Erythroblast (primary cell): ENCODE measurements around the gene TRIM25.

Experiments
- GATA1 ChIP-seq: IDR thresholded peaks from 2 replicates; pipeline ENCODE4 v1.6.1; 2011; ENCODE audit warnings: low read depth, mild to moderate bottlenecking, control low read depth, low read length, moderate library complexity
- POLR2A ChIP-seq: IDR thresholded peaks from 2 replicates; pipeline ENCODE4 v1.6.1; 2011; ENCODE audit warnings: mild to moderate bottlenecking, low read length

DNA sequence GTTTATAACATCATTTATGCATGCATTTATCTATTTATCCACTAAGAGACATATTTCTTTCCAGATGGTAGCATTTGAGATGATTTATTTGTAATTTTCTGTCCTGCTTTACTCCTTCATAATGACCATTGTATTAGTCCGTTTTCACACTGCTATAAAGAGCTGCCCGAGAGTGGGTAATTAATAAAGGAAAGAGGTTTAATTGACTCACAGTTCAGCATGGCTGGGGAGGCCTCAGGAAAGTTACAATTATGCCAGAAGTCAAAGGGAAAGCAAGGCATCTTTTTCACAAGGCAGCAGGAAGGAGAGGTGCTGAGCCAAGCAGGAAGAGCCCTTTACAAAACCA is 28.6 kb downstream of the TRIM25 start:
- TF ChIP-seq POLR2A: no peak
- no peak for TF ChIP-seq GATA1
